HCT116 (cell line): Measurements from ENCODE around the gene SHISAL1. TPM values are rescaled to one million over a fixed set of nuclear protein-coding genes. Genes with fewer than 3 reads are reported as not detected.

Experiments
- ATAC-seq: fragments of 200-7000 bp; cut with Tn5 transposase; 2 replicates; pipeline ENCODE4 v1.9.1; 2020; ENCODE audit warnings: mild to moderate bottlenecking, moderate library complexity
- BruUV-seq: library from RNA; stranded (reverse); fragments of 400-500 nt; replicated peaks from 2 replicates; lab custom pipeline; 2021; lab: Mats Ljungman, UMichigan
- CTCF ChIA-PET: fragments of 300-600 bp; sonication (Branson Sonifier 250); formaldehyde crosslinking; loops from one replicate; lab custom pipeline; 2021; ENCODE audit warnings: antibody characterized with exemption; lab: Charles Lee
- POLR2A ChIA-PET: fragments of 300-600, 350-600 bp; sonication (Branson Sonifier 250); formaldehyde crosslinking; loops from one replicate; lab custom pipeline; 2021; ENCODE audit warnings: antibody characterized with exemption; lab: Charles Lee
- RAD21 ChIA-PET, 2 experiments: fragments of 300-600 bp; sonication (Branson Sonifier 250); formaldehyde crosslinking; loops; one replicate each; lab custom pipeline; 2023; ENCODE audit warnings: low total read pairs in 2 of 2; ENCODE audit not compliant: uncharacterized antibody in 2 of 2, unreplicated experiment in 2 of 2, low non-redundant PET in 1 of 2; lab: Charles Lee
- DNase-seq: peaks from one replicate; pipeline ENCODE4 v3.0.0-alpha.2; 2010; ENCODE audit warnings: low read depth, low spot score
- H2AFZ ChIP-seq: fragments of 200-600 bp; shearing (Covaris generic), sonication (generic); 2 replicates; pipeline ENCODE4 v1.6.1; 2017; ENCODE audit warnings: low read depth, mixed run types, mixed read lengths, antibody characterized with exemption, low read length; ENCODE audit not compliant: poor library complexity, severe bottlenecking
- H3K27ac ChIP-seq: 2 replicates; pipeline ENCODE4 v1.5.1; 2012; ENCODE audit warnings: low read depth, low read length
- H3K27me3 ChIP-seq: fragments of 200-600 bp; sonication (generic); 2 replicates; pipeline ENCODE4 v1.6.1; 2016; ENCODE audit warnings: mixed run types, low read length, mixed read lengths; ENCODE audit not compliant: insufficient read depth
- H3K36me3 ChIP-seq, 2 experiments: fragments of 200-500 bp in 1 of 2; fragments of 200-600 bp in 1 of 2; sonication (Bioruptor generic) in 1 of 2; sonication (generic) in 1 of 2; 2 replicates each; pipeline versions ENCODE4 v1.5.1 to v1.6.1; 2014 to 2016; ENCODE audit warnings: low read length in 2 of 2, inconsistent platforms in 1 of 2, mixed read lengths in 1 of 2, mixed run types in 1 of 2; ENCODE audit not compliant: insufficient read depth in 2 of 2, control insufficient read depth in 1 of 2
- H3K4me1 ChIP-seq, 2 experiments: fragments of 200-600 bp in 1 of 2; sonication (generic) in 1 of 2; 2 replicates each; pipeline versions ENCODE4 v1.5.1 to v1.6.1; 2012 to 2017; ENCODE audit warnings: low read length in 2 of 2, inconsistent platforms in 1 of 2, mild to moderate bottlenecking in 1 of 2, mixed read lengths in 1 of 2, mixed run types in 1 of 2, moderate library complexity in 1 of 2; ENCODE audit not compliant: insufficient read depth in 2 of 2, control insufficient read depth in 1 of 2
- H3K4me2 ChIP-seq: fragments of 200-600 bp; sonication (generic); 2 replicates; pipeline ENCODE4 v1.6.1; 2017; ENCODE audit warnings: mixed run types, low read length, mixed read lengths
- H3K4me3 ChIP-seq, 2 experiments: fragments of 200-600 bp in 1 of 2; sonication (generic) in 1 of 2; replicated peaks in 1 of 2; 2 replicates each; pipeline ENCODE4 v1.5.1; 2011 to 2016; ENCODE audit warnings: low read length in 2 of 2, control low read depth in 1 of 2, low read depth in 1 of 2, mild to moderate bottlenecking in 1 of 2, mixed read lengths in 1 of 2, mixed run types in 1 of 2
- H3K79me2 ChIP-seq: fragments of 200-600 bp; sonication (generic); 2 replicates; pipeline ENCODE4 v1.6.1; 2017; ENCODE audit warnings: mild to moderate bottlenecking, mixed run types, low read length, moderate library complexity, mixed read lengths; ENCODE audit not compliant: insufficient read depth
- H3K9ac ChIP-seq: fragments of 200-600 bp; sonication (generic); 2 replicates; pipeline ENCODE4 v1.6.1; 2016; ENCODE audit warnings: low read length, mixed read lengths
- H3K9me2 ChIP-seq: fragments of 200-600 bp; sonication (generic), shearing (Covaris generic); 2 replicates; pipeline ENCODE4 v1.6.1; 2017; ENCODE audit warnings: mixed run types, mild to moderate bottlenecking, moderate library complexity; ENCODE audit not compliant: insufficient read depth
- H3K9me3 ChIP-seq, 2 experiments: fragments of 200-500 bp in 1 of 2; fragments of 200-600 bp in 1 of 2; sonication (Bioruptor generic) in 1 of 2; sonication (generic) in 1 of 2; 2 replicates each; pipeline ENCODE4 v1.6.1; 2014 to 2017; ENCODE audit warnings: low read length in 2 of 2, mixed read lengths in 2 of 2, inconsistent platforms in 1 of 2, low read depth in 1 of 2, mild to moderate bottlenecking in 1 of 2, mixed run types in 1 of 2, moderate library complexity in 1 of 2; ENCODE audit not compliant: control insufficient read depth in 1 of 2, insufficient read depth in 1 of 2
- H4K20me1 ChIP-seq: fragments of 200-600 bp; sonication (generic), shearing (Covaris generic); 2 replicates; pipeline ENCODE4 v1.6.1; 2017; ENCODE audit warnings: mixed run types, mild to moderate bottlenecking, moderate library complexity; ENCODE audit not compliant: insufficient read depth
- CBX3 ChIP-seq: IDR thresholded peaks from 2 replicates; pipeline ENCODE4 v1.6.1; 2012; ENCODE audit warnings: low read depth
- CEBPB ChIP-seq: IDR thresholded peaks from 2 replicates; pipeline ENCODE4 v1.6.1; 2012; ENCODE audit warnings: low read depth
- FOSL1 ChIP-seq: IDR thresholded peaks from 2 replicates; pipeline ENCODE4 v1.6.1; 2012; ENCODE audit warnings: low read depth
- POLR2AphosphoS5 ChIP-seq: IDR thresholded peaks from 2 replicates; pipeline ENCODE4 v1.6.1; 2011; ENCODE audit warnings: mild to moderate bottlenecking, low read depth, low read length, moderate library complexity
- SRF ChIP-seq: IDR thresholded peaks from 2 replicates; pipeline ENCODE4 v1.6.1; 2012; ENCODE audit warnings: low read depth
- TCF7L2 ChIP-seq: IDR thresholded peaks from 2 replicates; pipeline ENCODE4 v1.7.0; 2011; ENCODE audit warnings: borderline replicate concordance, inconsistent platforms; ENCODE audit not compliant: insufficient read depth, insufficient read length; ENCODE audit errors: extremely low read depth
- intact Hi-C: fragments of 100-400 bp; cut with micrococcal nuclease; formaldehyde crosslinking; loops from 2 replicates; pipeline ENCODE4 v1.10.0; 2022
- total RNA-seq: library from RNA; stranded (reverse); gene quantifications from one replicate; pipeline ENCODE4 v1.2.1, GENCODE V29; 2021; ENCODE audit not compliant: unreplicated experiment
- TF ChIP-seq, protein P1 (sequence below), 3 experiments: fragments of 200-600 bp in 1 of 3; sonication (generic) in 1 of 3; IDR thresholded peaks in 2 of 3; conservative IDR thresholded peaks in 1 of 3; 2 replicates each; pipeline ENCODE4 v1.5.1; 2012 to 2017; ENCODE audit warnings: low read depth in 2 of 3, low read length in 2 of 3, antibody characterized with exemption in 1 of 3, borderline replicate concordance in 1 of 3, control low read depth in 1 of 3, mild to moderate bottlenecking in 1 of 3, mixed read lengths in 1 of 3, mixed run types in 1 of 3, moderate library complexity in 1 of 3; ENCODE audit not compliant: insufficient read depth in 1 of 3
- TF ChIP-seq, protein P2 (sequence below): IDR thresholded peaks from 2 replicates; pipeline ENCODE4 v1.6.1; 2011; ENCODE audit warnings: mild to moderate bottlenecking, low read length, moderate library complexity; ENCODE audit not compliant: insufficient replicate concordance; ENCODE audit errors: extremely low read depth
- TF ChIP-seq, protein P3 (sequence below): IDR thresholded peaks from 2 replicates; pipeline ENCODE4 v1.6.1; 2012; ENCODE audit warnings: low read depth

SHISAL1 gene
- total RNA-seq, 1 experiment from 2014 or later = not detected

DNA sequence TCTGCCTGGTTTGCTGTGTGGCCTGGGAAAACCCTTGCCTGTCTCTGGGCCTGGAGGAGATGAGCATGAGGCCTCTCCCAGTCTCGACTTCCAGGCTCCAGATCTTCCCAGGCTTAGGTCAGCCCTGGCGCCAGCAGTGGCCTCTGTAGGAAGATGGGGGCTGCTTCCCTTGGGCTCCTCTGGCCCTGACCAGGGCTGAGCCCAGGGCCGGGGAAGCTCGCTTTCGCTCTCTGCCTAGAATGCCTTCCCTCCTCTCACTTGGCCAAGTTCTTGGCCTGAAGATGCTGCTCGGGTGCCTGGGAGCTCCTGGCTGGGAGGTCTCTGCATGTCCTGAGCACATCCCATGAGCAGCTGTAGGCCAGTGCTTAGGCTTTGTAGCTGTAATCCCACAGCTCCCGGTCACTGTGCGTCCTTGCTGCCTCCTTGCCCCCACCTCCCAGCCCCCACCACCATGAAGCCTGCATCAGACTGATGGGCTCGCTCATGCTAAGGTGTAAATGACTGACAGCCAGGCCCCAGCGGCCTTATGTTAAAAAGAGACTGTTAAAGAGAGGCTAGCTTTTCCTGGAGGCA is 25.5 kb downstream of the SHISAL1 start:
- ChIA-PET RAD21 (no interaction called here), POLR2A (no interaction called here), CTCF (no interaction called here)
- TF ChIP-seq CEBPB = no peak
- TF ChIP-seq CBX3 = no peak
- TF ChIP-seq SRF = no peak
- TF ChIP-seq, protein P1, sequence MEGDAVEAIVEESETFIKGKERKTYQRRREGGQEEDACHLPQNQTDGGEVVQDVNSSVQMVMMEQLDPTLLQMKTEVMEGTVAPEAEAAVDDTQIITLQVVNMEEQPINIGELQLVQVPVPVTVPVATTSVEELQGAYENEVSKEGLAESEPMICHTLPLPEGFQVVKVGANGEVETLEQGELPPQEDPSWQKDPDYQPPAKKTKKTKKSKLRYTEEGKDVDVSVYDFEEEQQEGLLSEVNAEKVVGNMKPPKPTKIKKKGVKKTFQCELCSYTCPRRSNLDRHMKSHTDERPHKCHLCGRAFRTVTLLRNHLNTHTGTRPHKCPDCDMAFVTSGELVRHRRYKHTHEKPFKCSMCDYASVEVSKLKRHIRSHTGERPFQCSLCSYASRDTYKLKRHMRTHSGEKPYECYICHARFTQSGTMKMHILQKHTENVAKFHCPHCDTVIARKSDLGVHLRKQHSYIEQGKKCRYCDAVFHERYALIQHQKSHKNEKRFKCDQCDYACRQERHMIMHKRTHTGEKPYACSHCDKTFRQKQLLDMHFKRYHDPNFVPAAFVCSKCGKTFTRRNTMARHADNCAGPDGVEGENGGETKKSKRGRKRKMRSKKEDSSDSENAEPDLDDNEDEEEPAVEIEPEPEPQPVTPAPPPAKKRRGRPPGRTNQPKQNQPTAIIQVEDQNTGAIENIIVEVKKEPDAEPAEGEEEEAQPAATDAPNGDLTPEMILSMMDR (IDR thresholded peaks at IDR 0.05 in 2 of 3, conservative IDR thresholded peaks at IDR 0.05 in 1 of 3; ENCODE audit: borderline replicate concordance in 1 of 3, insufficient read depth in 1 of 3, low read depth in 2 of 3, low read length in 2 of 3) = no peak
- TF ChIP-seq, protein P2, sequence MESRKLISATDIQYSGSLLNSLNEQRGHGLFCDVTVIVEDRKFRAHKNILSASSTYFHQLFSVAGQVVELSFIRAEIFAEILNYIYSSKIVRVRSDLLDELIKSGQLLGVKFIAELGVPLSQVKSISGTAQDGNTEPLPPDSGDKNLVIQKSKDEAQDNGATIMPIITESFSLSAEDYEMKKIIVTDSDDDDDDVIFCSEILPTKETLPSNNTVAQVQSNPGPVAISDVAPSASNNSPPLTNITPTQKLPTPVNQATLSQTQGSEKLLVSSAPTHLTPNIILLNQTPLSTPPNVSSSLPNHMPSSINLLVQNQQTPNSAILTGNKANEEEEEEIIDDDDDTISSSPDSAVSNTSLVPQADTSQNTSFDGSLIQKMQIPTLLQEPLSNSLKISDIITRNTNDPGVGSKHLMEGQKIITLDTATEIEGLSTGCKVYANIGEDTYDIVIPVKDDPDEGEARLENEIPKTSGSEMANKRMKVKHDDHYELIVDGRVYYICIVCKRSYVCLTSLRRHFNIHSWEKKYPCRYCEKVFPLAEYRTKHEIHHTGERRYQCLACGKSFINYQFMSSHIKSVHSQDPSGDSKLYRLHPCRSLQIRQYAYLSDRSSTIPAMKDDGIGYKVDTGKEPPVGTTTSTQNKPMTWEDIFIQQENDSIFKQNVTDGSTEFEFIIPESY = no peak
- TF ChIP-seq, protein P3, sequence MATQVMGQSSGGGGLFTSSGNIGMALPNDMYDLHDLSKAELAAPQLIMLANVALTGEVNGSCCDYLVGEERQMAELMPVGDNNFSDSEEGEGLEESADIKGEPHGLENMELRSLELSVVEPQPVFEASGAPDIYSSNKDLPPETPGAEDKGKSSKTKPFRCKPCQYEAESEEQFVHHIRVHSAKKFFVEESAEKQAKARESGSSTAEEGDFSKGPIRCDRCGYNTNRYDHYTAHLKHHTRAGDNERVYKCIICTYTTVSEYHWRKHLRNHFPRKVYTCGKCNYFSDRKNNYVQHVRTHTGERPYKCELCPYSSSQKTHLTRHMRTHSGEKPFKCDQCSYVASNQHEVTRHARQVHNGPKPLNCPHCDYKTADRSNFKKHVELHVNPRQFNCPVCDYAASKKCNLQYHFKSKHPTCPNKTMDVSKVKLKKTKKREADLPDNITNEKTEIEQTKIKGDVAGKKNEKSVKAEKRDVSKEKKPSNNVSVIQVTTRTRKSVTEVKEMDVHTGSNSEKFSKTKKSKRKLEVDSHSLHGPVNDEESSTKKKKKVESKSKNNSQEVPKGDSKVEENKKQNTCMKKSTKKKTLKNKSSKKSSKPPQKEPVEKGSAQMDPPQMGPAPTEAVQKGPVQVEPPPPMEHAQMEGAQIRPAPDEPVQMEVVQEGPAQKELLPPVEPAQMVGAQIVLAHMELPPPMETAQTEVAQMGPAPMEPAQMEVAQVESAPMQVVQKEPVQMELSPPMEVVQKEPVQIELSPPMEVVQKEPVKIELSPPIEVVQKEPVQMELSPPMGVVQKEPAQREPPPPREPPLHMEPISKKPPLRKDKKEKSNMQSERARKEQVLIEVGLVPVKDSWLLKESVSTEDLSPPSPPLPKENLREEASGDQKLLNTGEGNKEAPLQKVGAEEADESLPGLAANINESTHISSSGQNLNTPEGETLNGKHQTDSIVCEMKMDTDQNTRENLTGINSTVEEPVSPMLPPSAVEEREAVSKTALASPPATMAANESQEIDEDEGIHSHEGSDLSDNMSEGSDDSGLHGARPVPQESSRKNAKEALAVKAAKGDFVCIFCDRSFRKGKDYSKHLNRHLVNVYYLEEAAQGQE = no peak
- TF ChIP-seq POLR2AphosphoS5 = no peak
- TF ChIP-seq FOSL1 = no peak
- TF ChIP-seq TCF7L2 = no peak
- Histone ChIP-seq H3K9ac (no peak overlapping the region), H3K27ac (no peak overlapping the region), H3K4me2 (no peak overlapping the region), H3K9me2 (no peaks in the 10 kb centered on the region), H3K36me3 (no peaks in the 10 kb centered on the region), H3K4me3 (no peak overlapping the region), H2AFZ (no peak overlapping the region), H3K9me3 (no peaks in the 10 kb centered on the region), H3K4me1 (peaks cover 0 to 3% of the 10 kb centered on the region in 2 experiments; a peak in 2 of 4 replicates), H3K79me2 (no peaks in the 10 kb centered on the region), H4K20me1 (no peaks in the 10 kb centered on the region), H3K27me3 (peaks cover 12% of the 10 kb centered on the region; the same call in 1 of the 2 replicates)
- no TSS peak for BruUV-seq
- ATAC-seq (no peak), DNase-seq (no peak)
- intact Hi-C loops = no loop called here
